ENCODE data around the gene USB1.

- TF ChIP-seq, protein P1, sequence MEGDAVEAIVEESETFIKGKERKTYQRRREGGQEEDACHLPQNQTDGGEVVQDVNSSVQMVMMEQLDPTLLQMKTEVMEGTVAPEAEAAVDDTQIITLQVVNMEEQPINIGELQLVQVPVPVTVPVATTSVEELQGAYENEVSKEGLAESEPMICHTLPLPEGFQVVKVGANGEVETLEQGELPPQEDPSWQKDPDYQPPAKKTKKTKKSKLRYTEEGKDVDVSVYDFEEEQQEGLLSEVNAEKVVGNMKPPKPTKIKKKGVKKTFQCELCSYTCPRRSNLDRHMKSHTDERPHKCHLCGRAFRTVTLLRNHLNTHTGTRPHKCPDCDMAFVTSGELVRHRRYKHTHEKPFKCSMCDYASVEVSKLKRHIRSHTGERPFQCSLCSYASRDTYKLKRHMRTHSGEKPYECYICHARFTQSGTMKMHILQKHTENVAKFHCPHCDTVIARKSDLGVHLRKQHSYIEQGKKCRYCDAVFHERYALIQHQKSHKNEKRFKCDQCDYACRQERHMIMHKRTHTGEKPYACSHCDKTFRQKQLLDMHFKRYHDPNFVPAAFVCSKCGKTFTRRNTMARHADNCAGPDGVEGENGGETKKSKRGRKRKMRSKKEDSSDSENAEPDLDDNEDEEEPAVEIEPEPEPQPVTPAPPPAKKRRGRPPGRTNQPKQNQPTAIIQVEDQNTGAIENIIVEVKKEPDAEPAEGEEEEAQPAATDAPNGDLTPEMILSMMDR (IDR thresholded peaks at IDR 0.05 in 2 of 3, conservative IDR thresholded peaks at IDR 0.05 in 1 of 3; ENCODE audit: borderline replicate concordance in 1 of 3, insufficient read depth in 1 of 3, low read depth in 2 of 3, low read length in 2 of 3), result no peak
- TF ChIP-seq POLR2AphosphoS5 (IDR thresholded peaks at IDR 0.05; ENCODE audit: low read depth, low read length), result no peak
- no peak for TF ChIP-seq EZH2 (IDR thresholded peaks at IDR 0.05)
- no peak for TF ChIP-seq RAD21 (IDR thresholded peaks at IDR 0.05; ENCODE audit: low read depth)
- TF ChIP-seq JUND (IDR thresholded peaks at IDR 0.05), result no peak
Measured at GRCh38 chr16:58040496-58040846, 39.3 kb downstream of the USB1 start.

Data from HCT116 (cell line).